ENCODE data around the gene ANKRD34C. TPM values are rescaled to one million over a fixed set of nuclear protein-coding genes. Genes with fewer than 3 reads are reported as not detected.

The ANKRD34C gene
- total and polyA plus RNA-seq, 2 experiments from 2014 or later: not detected

GRCh38 chr15:79265167-79265566, 17.4 kb upstream of the ANKRD34C start:
- no peaks in the 10 kb centered on the region for H3K36me3 ChIP-seq (ENCODE audit: insufficient read depth)
- peaks cover 4% of the 10 kb centered on the region for H3K27me3 Mint-ChIP-seq (ENCODE audit: insufficient read depth, low read depth, poor library complexity)
- H3K4me1 ChIP-seq (ENCODE audit: insufficient read depth): no peaks in the 10 kb centered on the region
- no peaks in the 10 kb centered on the region for H3K9me3 Mint-ChIP-seq
- H3F3A ChIP-seq (replicated peaks; ENCODE audit: low read depth): no peaks in the 10 kb centered on the region
- H3K27ac Mint-ChIP-seq: no peak overlapping the region
- DNase-seq (ENCODE audit: low spot score): peak; percentile 7
- H3K36me3 Mint-ChIP-seq (ENCODE audit: low read depth): no peaks in the 10 kb centered on the region
- peaks cover 4% of the 10 kb centered on the region; the same call in 2 of the 3 replicates for H3K4me1 Mint-ChIP-seq
- TF ChIP-seq EZH2 (IDR thresholded peaks at IDR 0.05; ENCODE audit: low read depth, unreplicated experiment) (no peak), JUNB (IDR thresholded peaks at IDR 0.05; ENCODE audit: unreplicated experiment) (no peak)
- H4K20me1 ChIP-seq (replicated peaks; ENCODE audit: insufficient read depth): no peaks in the 10 kb centered on the region
- H3K4me3 ChIP-seq: no peak overlapping the region
- no peak overlapping the region for H3K4me2 ChIP-seq
- H3K4me3 Mint-ChIP-seq: no peak overlapping the region
- H3K27ac ChIP-seq (ENCODE audit: low read depth): no peak overlapping the region
- H3K79me2 ChIP-seq (replicated peaks; ENCODE audit: insufficient read depth): no peaks in the 10 kb centered on the region
- H3K27me3 ChIP-seq (ENCODE audit: insufficient read depth): no peaks in the 10 kb centered on the region
- H2AFZ ChIP-seq: no peak overlapping the region
- peak; percentile 80 for ATAC-seq
- H3K9me2 ChIP-seq (ENCODE audit: insufficient read depth): no peaks in the 10 kb centered on the region

GRCh38 chr15:79265987-79266579, 16.4 kb upstream of the ANKRD34C start:
- Histone ChIP-seq H4K20me1 (replicated peaks; ENCODE audit: insufficient read depth) (no peaks in the 10 kb centered on the region), H3K27me3 (ENCODE audit: insufficient read depth) (no peaks in the 10 kb centered on the region), H3K79me2 (replicated peaks; ENCODE audit: insufficient read depth) (no peaks in the 10 kb centered on the region), H3K4me1 (ENCODE audit: insufficient read depth) (no peaks in the 10 kb centered on the region), H3F3A (replicated peaks; ENCODE audit: low read depth) (no peaks in the 10 kb centered on the region), H3K36me3 (ENCODE audit: insufficient read depth) (no peaks in the 10 kb centered on the region), H3K27ac (ENCODE audit: low read depth) (no peak overlapping the region), H3K9me2 (ENCODE audit: insufficient read depth) (no peaks in the 10 kb centered on the region), H3K4me3 (no peak overlapping the region), H3K4me2 (no peak overlapping the region), H2AFZ (peak overlapping the region; percentile 35; the same call in 1 of the 2 replicates)
- DNase-seq (ENCODE audit: low spot score): no peak
- H3K9me3 Mint-ChIP-seq: no peaks in the 10 kb centered on the region
- H3K4me3 Mint-ChIP-seq: no peak overlapping the region
- ATAC-seq: peak; percentile 53; the same call in 2 of the 3 replicates
- peaks cover 4% of the 10 kb centered on the region; the same call in 2 of the 3 replicates for H3K4me1 Mint-ChIP-seq
- no peaks in the 10 kb centered on the region for H3K36me3 Mint-ChIP-seq (ENCODE audit: low read depth)
- TF ChIP-seq EZH2phosphoT487 (IDR thresholded peaks at IDR 0.05; ENCODE audit: unreplicated experiment): no peak
- TF ChIP-seq POLR2AphosphoS5 (IDR thresholded peaks at IDR 0.05; ENCODE audit: low read depth): no peak
- TF ChIP-seq CREB1 (CRISPR knock-in tag; IDR thresholded peaks at IDR 0.05; ENCODE audit: low read depth): no peak
- TF ChIP-seq ZNF114 (CRISPR knock-in tag; IDR thresholded peaks at IDR 0.05): no peak
- no peak for TF ChIP-seq REST (IDR thresholded peaks at IDR 0.05; ENCODE audit: unreplicated experiment)
- H3K27ac Mint-ChIP-seq: no peak overlapping the region
- H3K27me3 Mint-ChIP-seq (ENCODE audit: insufficient read depth, low read depth, poor library complexity): peaks cover 4% of the 10 kb centered on the region

All from GM23338 (cell line).